ENCODE data around the gene ALG2. TPM values are rescaled to one million over a fixed set of nuclear protein-coding genes. Genes with fewer than 3 reads are reported as not detected.

The ALG2 gene
- total and polyA plus RNA-seq, 9 of the 15 experiments (the other 6 are each of a cell fraction or from before 2014, with no cell fraction given): 4.9 to 41.9 (median 20.2) TPM

DNA sequence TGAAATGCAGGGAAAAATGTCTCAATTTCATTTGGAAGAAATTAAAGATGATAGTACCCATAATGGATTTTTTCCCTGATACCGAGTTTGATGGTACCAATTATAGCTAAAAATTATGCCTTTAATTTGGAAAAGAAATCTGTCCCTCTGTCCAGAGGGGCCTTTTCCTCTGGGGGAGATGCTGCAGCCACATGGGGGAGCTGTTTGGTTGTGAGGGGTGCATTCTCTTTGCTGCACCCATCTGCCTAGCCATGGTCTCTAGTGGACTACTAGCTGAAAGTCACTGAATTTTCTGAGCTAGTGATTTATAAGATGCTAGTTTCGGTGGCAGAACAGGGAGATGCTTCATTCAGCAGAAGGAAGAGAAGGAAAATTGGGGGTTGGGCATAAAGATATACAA is 10.0 kb upstream of the ALG2 start (continued):
- TF ChIP-seq, protein P1, sequence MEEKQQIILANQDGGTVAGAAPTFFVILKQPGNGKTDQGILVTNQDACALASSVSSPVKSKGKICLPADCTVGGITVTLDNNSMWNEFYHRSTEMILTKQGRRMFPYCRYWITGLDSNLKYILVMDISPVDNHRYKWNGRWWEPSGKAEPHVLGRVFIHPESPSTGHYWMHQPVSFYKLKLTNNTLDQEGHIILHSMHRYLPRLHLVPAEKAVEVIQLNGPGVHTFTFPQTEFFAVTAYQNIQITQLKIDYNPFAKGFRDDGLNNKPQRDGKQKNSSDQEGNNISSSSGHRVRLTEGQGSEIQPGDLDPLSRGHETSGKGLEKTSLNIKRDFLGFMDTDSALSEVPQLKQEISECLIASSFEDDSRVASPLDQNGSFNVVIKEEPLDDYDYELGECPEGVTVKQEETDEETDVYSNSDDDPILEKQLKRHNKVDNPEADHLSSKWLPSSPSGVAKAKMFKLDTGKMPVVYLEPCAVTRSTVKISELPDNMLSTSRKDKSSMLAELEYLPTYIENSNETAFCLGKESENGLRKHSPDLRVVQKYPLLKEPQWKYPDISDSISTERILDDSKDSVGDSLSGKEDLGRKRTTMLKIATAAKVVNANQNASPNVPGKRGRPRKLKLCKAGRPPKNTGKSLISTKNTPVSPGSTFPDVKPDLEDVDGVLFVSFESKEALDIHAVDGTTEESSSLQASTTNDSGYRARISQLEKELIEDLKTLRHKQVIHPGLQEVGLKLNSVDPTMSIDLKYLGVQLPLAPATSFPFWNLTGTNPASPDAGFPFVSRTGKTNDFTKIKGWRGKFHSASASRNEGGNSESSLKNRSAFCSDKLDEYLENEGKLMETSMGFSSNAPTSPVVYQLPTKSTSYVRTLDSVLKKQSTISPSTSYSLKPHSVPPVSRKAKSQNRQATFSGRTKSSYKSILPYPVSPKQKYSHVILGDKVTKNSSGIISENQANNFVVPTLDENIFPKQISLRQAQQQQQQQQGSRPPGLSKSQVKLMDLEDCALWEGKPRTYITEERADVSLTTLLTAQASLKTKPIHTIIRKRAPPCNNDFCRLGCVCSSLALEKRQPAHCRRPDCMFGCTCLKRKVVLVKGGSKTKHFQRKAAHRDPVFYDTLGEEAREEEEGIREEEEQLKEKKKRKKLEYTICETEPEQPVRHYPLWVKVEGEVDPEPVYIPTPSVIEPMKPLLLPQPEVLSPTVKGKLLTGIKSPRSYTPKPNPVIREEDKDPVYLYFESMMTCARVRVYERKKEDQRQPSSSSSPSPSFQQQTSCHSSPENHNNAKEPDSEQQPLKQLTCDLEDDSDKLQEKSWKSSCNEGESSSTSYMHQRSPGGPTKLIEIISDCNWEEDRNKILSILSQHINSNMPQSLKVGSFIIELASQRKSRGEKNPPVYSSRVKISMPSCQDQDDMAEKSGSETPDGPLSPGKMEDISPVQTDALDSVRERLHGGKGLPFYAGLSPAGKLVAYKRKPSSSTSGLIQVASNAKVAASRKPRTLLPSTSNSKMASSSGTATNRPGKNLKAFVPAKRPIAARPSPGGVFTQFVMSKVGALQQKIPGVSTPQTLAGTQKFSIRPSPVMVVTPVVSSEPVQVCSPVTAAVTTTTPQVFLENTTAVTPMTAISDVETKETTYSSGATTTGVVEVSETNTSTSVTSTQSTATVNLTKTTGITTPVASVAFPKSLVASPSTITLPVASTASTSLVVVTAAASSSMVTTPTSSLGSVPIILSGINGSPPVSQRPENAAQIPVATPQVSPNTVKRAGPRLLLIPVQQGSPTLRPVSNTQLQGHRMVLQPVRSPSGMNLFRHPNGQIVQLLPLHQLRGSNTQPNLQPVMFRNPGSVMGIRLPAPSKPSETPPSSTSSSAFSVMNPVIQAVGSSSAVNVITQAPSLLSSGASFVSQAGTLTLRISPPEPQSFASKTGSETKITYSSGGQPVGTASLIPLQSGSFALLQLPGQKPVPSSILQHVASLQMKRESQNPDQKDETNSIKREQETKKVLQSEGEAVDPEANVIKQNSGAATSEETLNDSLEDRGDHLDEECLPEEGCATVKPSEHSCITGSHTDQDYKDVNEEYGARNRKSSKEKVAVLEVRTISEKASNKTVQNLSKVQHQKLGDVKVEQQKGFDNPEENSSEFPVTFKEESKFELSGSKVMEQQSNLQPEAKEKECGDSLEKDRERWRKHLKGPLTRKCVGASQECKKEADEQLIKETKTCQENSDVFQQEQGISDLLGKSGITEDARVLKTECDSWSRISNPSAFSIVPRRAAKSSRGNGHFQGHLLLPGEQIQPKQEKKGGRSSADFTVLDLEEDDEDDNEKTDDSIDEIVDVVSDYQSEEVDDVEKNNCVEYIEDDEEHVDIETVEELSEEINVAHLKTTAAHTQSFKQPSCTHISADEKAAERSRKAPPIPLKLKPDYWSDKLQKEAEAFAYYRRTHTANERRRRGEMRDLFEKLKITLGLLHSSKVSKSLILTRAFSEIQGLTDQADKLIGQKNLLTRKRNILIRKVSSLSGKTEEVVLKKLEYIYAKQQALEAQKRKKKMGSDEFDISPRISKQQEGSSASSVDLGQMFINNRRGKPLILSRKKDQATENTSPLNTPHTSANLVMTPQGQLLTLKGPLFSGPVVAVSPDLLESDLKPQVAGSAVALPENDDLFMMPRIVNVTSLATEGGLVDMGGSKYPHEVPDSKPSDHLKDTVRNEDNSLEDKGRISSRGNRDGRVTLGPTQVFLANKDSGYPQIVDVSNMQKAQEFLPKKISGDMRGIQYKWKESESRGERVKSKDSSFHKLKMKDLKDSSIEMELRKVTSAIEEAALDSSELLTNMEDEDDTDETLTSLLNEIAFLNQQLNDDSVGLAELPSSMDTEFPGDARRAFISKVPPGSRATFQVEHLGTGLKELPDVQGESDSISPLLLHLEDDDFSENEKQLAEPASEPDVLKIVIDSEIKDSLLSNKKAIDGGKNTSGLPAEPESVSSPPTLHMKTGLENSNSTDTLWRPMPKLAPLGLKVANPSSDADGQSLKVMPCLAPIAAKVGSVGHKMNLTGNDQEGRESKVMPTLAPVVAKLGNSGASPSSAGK (IDR thresholded peaks at IDR 0.05): no peak
- TF ChIP-seq CAMTA2 (CRISPR knock-in tag; conservative IDR thresholded peaks at IDR 0.05) (no peak), ZBTB8A (IDR thresholded peaks at IDR 0.05; ENCODE audit: partially characterized antibody) (no peak), ZNF551 (CRISPR knock-in tag; IDR thresholded peaks at IDR 0.05) (no peak), CTCF (IDR thresholded peaks at IDR 0.05 in 2 of 3, conservative IDR thresholded peaks at IDR 0.05 in 1 of 3; ENCODE audit: insufficient read depth in 2 of 3, low read depth in 1 of 3, low read length in 3 of 3) (peak; percentile 65 to 80 (median 74)), SMC3 (conservative IDR thresholded peaks at IDR 0.05; ENCODE audit: insufficient read depth, low read depth, low read length) (0 out of 2 replicates have a peak, but pooled peaks have one; percentile 18), ZKSCAN8 (CRISPR knock-in tag; IDR thresholded peaks at IDR 0.05) (no peak), ZNF76 (CRISPR knock-in tag; IDR thresholded peaks at IDR 0.05; ENCODE audit: borderline replicate concordance) (no peak), RAD21 (CRISPR knock-in tag; conservative IDR thresholded peaks at IDR 0.05 in 1 of 2, IDR thresholded peaks at IDR 0.05 in 1 of 2) (peak in 1 of 2 experiments; percentile 49; a peak in 3 of 4 replicates), ZBTB33 (CRISPR knock-in tag; IDR thresholded peaks at IDR 0.05) (no peak)
- TF ChIP-seq, protein P2, sequence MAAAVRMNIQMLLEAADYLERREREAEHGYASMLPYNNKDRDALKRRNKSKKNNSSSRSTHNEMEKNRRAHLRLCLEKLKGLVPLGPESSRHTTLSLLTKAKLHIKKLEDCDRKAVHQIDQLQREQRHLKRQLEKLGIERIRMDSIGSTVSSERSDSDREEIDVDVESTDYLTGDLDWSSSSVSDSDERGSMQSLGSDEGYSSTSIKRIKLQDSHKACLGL (CRISPR knock-in tag; IDR thresholded peaks at IDR 0.05; ENCODE audit: borderline replicate concordance, poor library complexity, severe bottlenecking): no peak
